GM23248 (cell line): ENCODE data around the gene PLEKHA5. TPM values are rescaled to one million over a fixed set of nuclear protein-coding genes. Genes with fewer than 3 reads are reported as not detected.

Experiments used
- DNase-seq: peaks from one replicate; pipeline ENCODE4 v3.0.0-alpha.2; 2015
- H2AFZ ChIP-seq: fragments of 200-600 bp; sonication (generic); 2 replicates; pipeline ENCODE4 v1.6.1; 2016; ENCODE audit warnings: antibody characterized with exemption
- H3F3A ChIP-seq: fragments of 200-600 bp; sonication (generic); 2 replicates; pipeline ENCODE4 v1.6.1; 2016; ENCODE audit warnings: mild to moderate bottlenecking, antibody characterized with exemption, mixed run types; ENCODE audit not compliant: insufficient read depth
- H3K27ac ChIP-seq: fragments of 200-600 bp; sonication (generic); 2 replicates; pipeline ENCODE4 v1.5.1; 2016; ENCODE audit warnings: mild to moderate bottlenecking
- H3K27me3 ChIP-seq: fragments of 200-600 bp; sonication (generic); replicated peaks from 2 replicates; pipeline ENCODE4 v1.6.1; 2016; ENCODE audit warnings: mild to moderate bottlenecking; ENCODE audit not compliant: insufficient read depth
- H3K36me3 ChIP-seq: fragments of 200-600 bp; sonication (generic); 2 replicates; pipeline ENCODE4 v1.6.1; 2016; ENCODE audit warnings: low read depth, mild to moderate bottlenecking
- H3K4me1 ChIP-seq: fragments of 200-600 bp; sonication (generic); 2 replicates; pipeline ENCODE4 v1.6.1; 2016; ENCODE audit warnings: mild to moderate bottlenecking; ENCODE audit not compliant: insufficient read depth
- H3K4me2 ChIP-seq: fragments of 200-600 bp; sonication (generic); one replicate; pipeline ENCODE4 v1.6.1; 2016; ENCODE audit warnings: mild to moderate bottlenecking; ENCODE audit not compliant: unreplicated experiment
- H3K4me3 ChIP-seq: fragments of 200-600 bp; sonication (generic); 2 replicates; pipeline ENCODE4 v1.5.1; 2016; ENCODE audit warnings: mild to moderate bottlenecking
- H3K79me2 ChIP-seq: fragments of 200-600 bp; sonication (generic); 2 replicates; pipeline ENCODE4 v1.6.1; 2016; ENCODE audit warnings: mild to moderate bottlenecking; ENCODE audit not compliant: insufficient read depth
- H3K9ac ChIP-seq: fragments of 200-600 bp; sonication (generic); 2 replicates; pipeline ENCODE4 v1.6.1; 2016; ENCODE audit warnings: mild to moderate bottlenecking
- H3K9me2 ChIP-seq: fragments of 200-600 bp; sonication (generic); 2 replicates; pipeline ENCODE4 v1.6.1; 2016; ENCODE audit warnings: mixed run types, mild to moderate bottlenecking, moderate library complexity; ENCODE audit not compliant: insufficient read depth
- H3K9me3 ChIP-seq: fragments of 200-600 bp; sonication (generic); one replicate; pipeline ENCODE4 v1.6.1; 2017; ENCODE audit warnings: low read depth
- H4K20me1 ChIP-seq: fragments of 200-600 bp; sonication (generic); 2 replicates; pipeline ENCODE4 v1.6.0; 2016; ENCODE audit not compliant: insufficient read depth
- EZH2 ChIP-seq: fragments of 200-600 bp; sonication (generic); IDR thresholded peaks from 2 replicates; pipeline ENCODE4 v1.6.1; 2018; ENCODE audit warnings: antibody characterized with exemption, mild to moderate bottlenecking; ENCODE audit not compliant: insufficient read depth, poor library complexity, severe bottlenecking
- EZH2phosphoT487 ChIP-seq: fragments of 200-600 bp; sonication (generic); IDR thresholded peaks from 2 replicates; pipeline ENCODE4 v1.6.1; 2018; ENCODE audit warnings: antibody characterized with exemption, moderate library complexity, mild to moderate bottlenecking, low read depth; ENCODE audit not compliant: insufficient read depth
- WGBS, 2 experiments: methylation state at CpG; one replicate each; pipeline ENCODE4 v1.1.6; 2015 to 2017; ENCODE audit warnings: low lambda C conversion rate in 2 of 2, low coverage in 1 of 2; ENCODE audit errors: missing lambda C conversion rate in 2 of 2; 5-methylcytosine and 5-hydroxymethylcytosine counted together
- in situ Hi-C: fragments of 300-500 bp; cut with MboI; formaldehyde crosslinking; loops from 2 replicates; pipeline ENCODE4 v1.15.0; 2020
- polyA plus RNA-seq: library from polyadenylated mRNA; unstranded; fragments of >200 nt; fragmentation: Nextera tagmentation; extraction: Ambion mirVana; gene quantifications from 2 replicates; pipeline ENCODE4 v1.2.1, GENCODE V29; 2016
- total RNA-seq: library from RNA; depleted of rRNA; stranded (reverse); fragments of >200 nt; shearing (Covaris generic); gene quantifications from 2 replicates; pipeline ENCODE4 v1.2.3, GENCODE V29; 2014

PLEKHA5 gene
- total and polyA plus RNA-seq, 2 experiments from 2014 or later = 10.0 to 12.1 TPM

DNA sequence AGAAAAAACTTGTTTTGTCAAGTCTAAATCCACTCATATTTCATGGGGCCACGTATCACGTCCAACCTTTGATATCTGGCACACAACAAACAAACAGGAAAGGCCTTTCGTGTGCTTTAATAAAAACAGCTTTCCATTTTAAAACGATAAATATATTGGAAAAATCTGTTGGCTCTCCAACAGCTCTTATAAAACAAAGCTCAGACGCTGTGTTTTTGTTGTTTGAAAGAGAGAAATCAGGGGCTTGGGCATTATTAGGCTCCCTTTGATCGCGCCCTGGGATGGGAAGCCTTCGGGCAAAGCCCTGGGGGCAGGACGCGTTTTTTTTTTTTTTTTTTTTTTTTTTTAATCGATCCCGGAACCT is 429 bp upstream of the PLEKHA5 start:
- Histone ChIP-seq H3F3A (peaks cover 45% of the 10 kb centered on the region), H2AFZ (peak overlapping the region; percentile 91), H3K4me2 (peak overlapping the region; percentile 67), H3K27me3 (no peaks in the 10 kb centered on the region), H4K20me1 (no peaks in the 10 kb centered on the region), H3K27ac (peak overlapping the region; percentile 70), H3K9ac (peak overlapping the region; percentile 72), H3K9me3 (no peaks in the 10 kb centered on the region), H3K9me2 (no peaks in the 10 kb centered on the region), H3K79me2 (peaks cover 27% of the 10 kb centered on the region), H3K4me3 (peak overlapping the region; percentile 63), H3K36me3 (no peaks in the 10 kb centered on the region; the same call in 1 of the 2 replicates), H3K4me1 (peaks cover 11% of the 10 kb centered on the region; the same call in 1 of the 2 replicates)
- in situ Hi-C loops = no loop called here
- TF ChIP-seq EZH2 = no peak
- no peak for TF ChIP-seq EZH2phosphoT487
- DNase-seq = no peak
- WGBS, 2 experiments = 7% methylated on average over 10 to 12 of the region's 12 CpGs

DNA sequence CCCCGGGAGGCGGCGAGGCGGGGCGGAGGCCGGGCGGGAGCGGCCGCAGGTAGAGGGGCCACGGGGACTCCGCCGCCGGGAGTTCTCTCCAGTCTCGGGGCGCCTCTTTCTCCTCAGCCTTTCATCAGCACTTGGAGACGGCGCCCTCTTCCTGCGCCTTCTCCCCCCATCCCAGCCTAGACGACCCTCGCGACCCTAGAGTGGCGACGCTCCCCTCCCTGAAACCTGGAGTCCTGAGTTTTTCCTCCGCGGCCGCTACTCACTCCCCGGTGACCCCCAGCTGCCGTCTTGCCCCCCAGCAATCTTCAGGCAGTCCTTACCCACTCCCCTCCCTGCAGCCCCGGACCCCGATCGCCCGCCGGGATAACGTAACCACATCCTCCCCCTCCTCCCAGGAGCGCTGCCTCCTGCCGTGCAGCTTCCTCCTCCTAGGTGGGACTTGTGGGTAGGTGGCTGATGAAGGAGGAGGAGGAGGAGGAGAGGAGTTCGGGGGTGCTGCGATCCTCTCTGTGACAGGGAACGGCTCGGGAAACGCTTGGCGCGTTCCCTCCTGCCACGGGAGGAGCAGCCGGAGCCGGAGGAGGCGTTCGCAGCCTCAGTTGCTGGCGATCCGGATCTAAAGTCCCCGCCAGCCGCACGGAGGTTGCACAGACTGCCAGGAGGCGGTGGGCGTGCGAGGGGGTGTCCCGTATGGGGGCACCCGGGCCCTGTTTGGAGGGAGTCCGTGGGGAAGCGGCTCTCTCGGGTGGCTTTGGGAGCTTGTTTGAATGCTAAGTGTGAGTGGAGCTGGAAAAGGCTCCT is 891 bp downstream of the PLEKHA5 start:
- Histone ChIP-seq H3K79me2 (peaks cover 40% of the 10 kb centered on the region), H3K4me3 (peak overlapping the region; percentile 95), H3K27ac (peak overlapping the region; percentile 70), H3K9ac (peak overlapping the region; percentile 77), H4K20me1 (no peaks in the 10 kb centered on the region), H3K27me3 (no peaks in the 10 kb centered on the region), H3K9me3 (no peaks in the 10 kb centered on the region), H3K36me3 (no peaks in the 10 kb centered on the region; the same call in 1 of the 2 replicates), H3F3A (peaks cover 42% of the 10 kb centered on the region), H3K9me2 (no peaks in the 10 kb centered on the region), H2AFZ (peak overlapping the region; percentile 90), H3K4me2 (peak overlapping the region; percentile 96), H3K4me1 (peaks cover 11% of the 10 kb centered on the region; the same call in 1 of the 2 replicates)
- 2 to 3% methylated on average over 15 to 60 of the region's 61 CpGs for WGBS, 2 experiments
- TF ChIP-seq EZH2phosphoT487 = no peak
- TF ChIP-seq EZH2 = no peak
- in situ Hi-C loops = no loop called here
- DNase-seq = peak; percentile 66

DNA sequence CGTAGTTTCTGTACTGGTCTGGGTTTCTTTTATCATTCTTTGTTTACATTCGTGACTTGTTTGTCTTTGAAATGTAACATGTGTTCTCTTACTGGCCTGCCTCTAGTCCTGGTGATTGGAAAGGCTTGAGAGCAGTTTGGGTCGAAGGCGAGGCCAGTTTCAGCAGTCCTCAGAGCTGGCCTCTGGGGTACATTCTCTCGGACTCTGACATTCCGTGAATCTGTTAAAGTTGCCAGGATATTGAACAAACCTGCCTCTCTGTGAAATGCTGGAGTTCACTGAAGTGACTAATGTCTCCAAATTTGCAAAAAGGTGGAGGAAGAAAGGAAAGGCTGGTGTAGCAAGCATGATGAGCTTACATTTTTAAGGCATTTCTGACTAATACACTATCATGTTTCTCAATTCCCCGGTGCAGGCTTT is 1.5 kb downstream of the PLEKHA5 start:
- 2 to 5% methylated on average over 7 of the region's 7 CpGs for WGBS, 2 experiments
- Histone ChIP-seq H3K9ac (peak overlapping the region; percentile 77), H3K79me2 (peaks cover 47% of the 10 kb centered on the region), H3K36me3 (no peaks in the 10 kb centered on the region; the same call in 1 of the 2 replicates), H3F3A (peaks cover 42% of the 10 kb centered on the region), H3K9me3 (no peaks in the 10 kb centered on the region), H3K4me2 (peak overlapping the region; percentile 96), H3K27me3 (no peaks in the 10 kb centered on the region), H3K4me1 (peaks cover 11% of the 10 kb centered on the region; the same call in 1 of the 2 replicates), H3K27ac (peak overlapping the region; percentile 21), H2AFZ (peak overlapping the region; percentile 90), H4K20me1 (no peaks in the 10 kb centered on the region), H3K9me2 (no peaks in the 10 kb centered on the region), H3K4me3 (peak overlapping the region; percentile 95)
- in situ Hi-C loops = no loop called here
- TF ChIP-seq EZH2phosphoT487 (no peak), EZH2 (no peak)
- DNase-seq = peak; percentile 70

DNA sequence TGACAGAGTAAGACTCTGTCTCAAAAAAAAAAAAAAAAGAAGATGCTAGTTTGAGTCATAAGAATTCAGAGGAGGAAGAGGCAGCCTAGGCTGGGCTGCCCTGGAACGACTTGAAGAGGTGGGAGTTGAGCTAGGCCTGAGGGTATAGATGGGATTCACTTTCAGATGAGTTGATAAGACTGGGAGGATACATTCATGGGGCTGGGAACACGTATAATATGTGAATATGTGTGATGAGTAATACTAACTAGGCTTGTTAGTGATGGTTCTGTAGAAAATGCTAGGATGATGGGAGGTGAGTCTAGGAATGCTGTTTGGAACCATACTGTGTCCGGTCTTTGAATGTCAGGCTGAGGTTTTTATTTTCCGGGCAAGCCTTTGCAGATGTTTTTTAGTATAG is 9.0 kb downstream of the PLEKHA5 start:
- H2AFZ ChIP-seq = no peak overlapping the region
- 0 out of 2 replicates have a peak, but pooled peaks cover 4% of the 10 kb centered on the region for H3K4me1 ChIP-seq
- H3K79me2 ChIP-seq = peaks cover 63% of the 10 kb centered on the region
- no peaks in the 10 kb centered on the region; the same call in none of the 2 replicates for H3F3A ChIP-seq
- no peaks in the 10 kb centered on the region; the same call in 1 of the 2 replicates for H3K36me3 ChIP-seq
- no peaks in the 10 kb centered on the region for H3K9me3 ChIP-seq
- in situ Hi-C loops = no loop called here
- H3K9ac ChIP-seq = no peak overlapping the region
- no peak overlapping the region for H3K4me2 ChIP-seq
- H3K27ac ChIP-seq = no peak overlapping the region
- no peak overlapping the region for H3K4me3 ChIP-seq
- no peaks in the 10 kb centered on the region for H3K9me2 ChIP-seq
- DNase-seq = peak; percentile 69
- WGBS, 2 experiments = 58 to 61% methylated on average over 4 of the region's 4 CpGs
- H3K27me3 ChIP-seq = no peaks in the 10 kb centered on the region
- no peak for TF ChIP-seq EZH2phosphoT487
- no peak for TF ChIP-seq EZH2
- no peaks in the 10 kb centered on the region for H4K20me1 ChIP-seq
